Measurements from ENCODE around the gene PTP4A2.

DNA sequence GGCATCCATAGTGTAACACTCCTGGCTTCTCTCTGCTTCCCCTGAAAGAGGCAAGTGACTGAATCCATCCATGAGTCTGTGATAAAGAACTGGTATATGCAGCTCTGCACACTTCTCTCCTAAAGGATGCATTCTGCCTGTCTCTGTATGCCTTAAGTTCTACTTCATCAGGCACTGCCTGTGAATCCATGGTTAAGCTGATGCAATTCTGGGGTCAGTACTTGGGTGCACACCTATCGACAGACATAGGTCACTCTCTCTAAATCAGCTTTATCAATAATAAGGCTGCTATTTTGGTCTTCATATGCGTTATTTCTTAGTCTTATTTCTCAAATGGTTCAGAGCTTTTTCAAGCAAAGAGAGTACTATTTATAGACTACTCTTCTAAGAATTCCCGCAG is 32.7 kb upstream of the PTP4A2 start:
- TF ChIP-seq, protein P1, sequence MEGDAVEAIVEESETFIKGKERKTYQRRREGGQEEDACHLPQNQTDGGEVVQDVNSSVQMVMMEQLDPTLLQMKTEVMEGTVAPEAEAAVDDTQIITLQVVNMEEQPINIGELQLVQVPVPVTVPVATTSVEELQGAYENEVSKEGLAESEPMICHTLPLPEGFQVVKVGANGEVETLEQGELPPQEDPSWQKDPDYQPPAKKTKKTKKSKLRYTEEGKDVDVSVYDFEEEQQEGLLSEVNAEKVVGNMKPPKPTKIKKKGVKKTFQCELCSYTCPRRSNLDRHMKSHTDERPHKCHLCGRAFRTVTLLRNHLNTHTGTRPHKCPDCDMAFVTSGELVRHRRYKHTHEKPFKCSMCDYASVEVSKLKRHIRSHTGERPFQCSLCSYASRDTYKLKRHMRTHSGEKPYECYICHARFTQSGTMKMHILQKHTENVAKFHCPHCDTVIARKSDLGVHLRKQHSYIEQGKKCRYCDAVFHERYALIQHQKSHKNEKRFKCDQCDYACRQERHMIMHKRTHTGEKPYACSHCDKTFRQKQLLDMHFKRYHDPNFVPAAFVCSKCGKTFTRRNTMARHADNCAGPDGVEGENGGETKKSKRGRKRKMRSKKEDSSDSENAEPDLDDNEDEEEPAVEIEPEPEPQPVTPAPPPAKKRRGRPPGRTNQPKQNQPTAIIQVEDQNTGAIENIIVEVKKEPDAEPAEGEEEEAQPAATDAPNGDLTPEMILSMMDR (IDR thresholded peaks at IDR 0.05): no peak
- TF ChIP-seq ZFX (IDR thresholded peaks at IDR 0.05; ENCODE audit: borderline replicate concordance): no peak

Data from 22Rv1 (cell line).